Transverse colon (tissue), 3 donors: ENCODE data around the gene UBR3.
"Not testable (repeated sequence)": the region's sequence is repeated elsewhere in the genome, so short reads cannot be mapped to it uniquely, and the experiment has no call there.

ENCODE experiments used
- POLR2A ChIP-seq: fragments of 450-650 bp; IDR thresholded peaks from one replicate; pipeline ENCODE4 v1.6.1; 2016; ENCODE audit warnings: antibody characterized with exemption, mild to moderate bottlenecking, moderate library complexity
- TF ChIP-seq, protein P1 (sequence below), 5 experiments: fragments of 200-600 bp in 3 of 5; fragments of 450-650 bp in 2 of 5; sonication (generic) in 3 of 5; IDR thresholded peaks; 1 replicate in 2 of 5; 2 replicates in 3 of 5; pipeline ENCODE4 v1.5.1; 2016 to 2017; ENCODE audit warnings: antibody characterized with exemption in 5 of 5, inconsistent platforms in 3 of 5, mild to moderate bottlenecking in 2 of 5, moderate library complexity in 1 of 5

- TF ChIP-seq, protein P1, sequence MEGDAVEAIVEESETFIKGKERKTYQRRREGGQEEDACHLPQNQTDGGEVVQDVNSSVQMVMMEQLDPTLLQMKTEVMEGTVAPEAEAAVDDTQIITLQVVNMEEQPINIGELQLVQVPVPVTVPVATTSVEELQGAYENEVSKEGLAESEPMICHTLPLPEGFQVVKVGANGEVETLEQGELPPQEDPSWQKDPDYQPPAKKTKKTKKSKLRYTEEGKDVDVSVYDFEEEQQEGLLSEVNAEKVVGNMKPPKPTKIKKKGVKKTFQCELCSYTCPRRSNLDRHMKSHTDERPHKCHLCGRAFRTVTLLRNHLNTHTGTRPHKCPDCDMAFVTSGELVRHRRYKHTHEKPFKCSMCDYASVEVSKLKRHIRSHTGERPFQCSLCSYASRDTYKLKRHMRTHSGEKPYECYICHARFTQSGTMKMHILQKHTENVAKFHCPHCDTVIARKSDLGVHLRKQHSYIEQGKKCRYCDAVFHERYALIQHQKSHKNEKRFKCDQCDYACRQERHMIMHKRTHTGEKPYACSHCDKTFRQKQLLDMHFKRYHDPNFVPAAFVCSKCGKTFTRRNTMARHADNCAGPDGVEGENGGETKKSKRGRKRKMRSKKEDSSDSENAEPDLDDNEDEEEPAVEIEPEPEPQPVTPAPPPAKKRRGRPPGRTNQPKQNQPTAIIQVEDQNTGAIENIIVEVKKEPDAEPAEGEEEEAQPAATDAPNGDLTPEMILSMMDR (IDR thresholded peaks at IDR 0.05): not testable (repeated sequence)
- TF ChIP-seq POLR2A: not testable (repeated sequence)
These were observed 109.4 kb downstream of the UBR3 start for GRCh38 chr2:169936652-169937051.
